Thymus (tissue), 2 donors: Measurements from ENCODE around the gene ECEL1. TPM values are rescaled to one million over a fixed set of nuclear protein-coding genes. Genes with fewer than 3 reads are reported as not detected.

ENCODE experiments used
- polyA plus RNA-seq: library from polyadenylated mRNA; stranded (reverse); fragments of 200-250 nt; gene quantifications from one replicate; pipeline ENCODE4 v1.2.3, GENCODE V29; 2013
- total RNA-seq: library from RNA; stranded (reverse); fragments of 120-200 nt; gene quantifications from one replicate; pipeline ENCODE4 v1.2.4, GENCODE V29; 2013
- donor health status: healthy.

Gene ECEL1
- total and polyA plus RNA-seq, 2 donors = 0.28 to 1.7 TPM

Other genes with a start within 250 kb of the ECEL1 start
- gene ALPP, start 109.1 kb downstream of the ECEL1 start, total RNA-seq = 0.09 TPM
- 0.32 TPM for gene ALPP, start 109.1 kb downstream of the ECEL1 start, polyA plus RNA-seq
- gene ALPG, start 81.0 kb downstream of the ECEL1 start, total RNA-seq = 0.24 TPM
- 0.96 TPM for gene ALPG, start 81.0 kb downstream of the ECEL1 start, polyA plus RNA-seq
- 0.19 TPM for gene ALPI, start 31.7 kb downstream of the ECEL1 start, total RNA-seq
- gene ALPI, start 31.7 kb downstream of the ECEL1 start, polyA plus RNA-seq = 0.34 TPM
- gene PRSS56, start 32.6 kb upstream of the ECEL1 start, total RNA-seq = 0.19 TPM
- 0.09 TPM for gene PRSS56, start 32.6 kb upstream of the ECEL1 start, polyA plus RNA-seq
- gene CHRND, start 38.3 kb upstream of the ECEL1 start, total RNA-seq = 0.57 TPM
- gene CHRND, start 38.3 kb upstream of the ECEL1 start, polyA plus RNA-seq = 0.43 TPM
- 0.57 TPM for gene CHRNG, start 51.9 kb upstream of the ECEL1 start, total RNA-seq
- 0.48 TPM for gene CHRNG, start 51.9 kb upstream of the ECEL1 start, polyA plus RNA-seq
- gene TIGD1, start 62.7 kb upstream of the ECEL1 start, total RNA-seq = 8.3 TPM
- gene TIGD1, start 62.7 kb upstream of the ECEL1 start, polyA plus RNA-seq = 16.2 TPM
- gene EIF4E2, start 62.9 kb upstream of the ECEL1 start, total RNA-seq = 59.5 TPM
- gene EIF4E2, start 62.9 kb upstream of the ECEL1 start, polyA plus RNA-seq = 53.0 TPM
- 0.33 TPM for gene EFHD1, start 145.8 kb upstream of the ECEL1 start, total RNA-seq
- gene EFHD1, start 145.8 kb upstream of the ECEL1 start, polyA plus RNA-seq = 14.1 TPM
- 35.8 TPM for gene GIGYF2, start 209.5 kb upstream of the ECEL1 start, total RNA-seq
- 19.1 TPM for gene GIGYF2, start 209.5 kb upstream of the ECEL1 start, polyA plus RNA-seq